ENCODE results near the gene HS3ST5. TPM values are rescaled to one million over a fixed set of nuclear protein-coding genes. Genes with fewer than 3 reads are reported as not detected.
"Not testable (repeated sequence)": the region's sequence is repeated elsewhere in the genome, so short reads cannot be mapped to it uniquely, and the experiment has no call there.

Gene HS3ST5
- total RNA-seq, 2 donors from 2014 or later = not detected

GRCh38 chr6:114030767-114031166 lies 312.1 kb downstream of the HS3ST5 start:
- no peak overlapping the region for H3K4me3 Mint-ChIP-seq

GRCh38 chr6:114024746-114025145 lies 318.1 kb downstream of the HS3ST5 start:
- ATAC-seq (no peak), DNase-seq (ENCODE audit: low spot score) (no peak)
- Mint-ChIP-seq H3K36me3 (no peaks in the 10 kb centered on the region), H3K4me3 (no peak overlapping the region), H3K4me1 (ENCODE audit: low read depth in 2 of 2) (no peaks in the 10 kb centered on the region), H3K27me3 (peaks cover 0 to 13% of the 10 kb centered on the region in 2 donors), H3K9me3 (no peaks in the 10 kb centered on the region), H3K27ac (no peak overlapping the region)

More at GRCh38 chr6:114030767-114031166, 312.1 kb downstream of the HS3ST5 start:
- ATAC-seq = no peak
- Mint-ChIP-seq H3K36me3 (no peaks in the 10 kb centered on the region), H3K4me1 (ENCODE audit: low read depth in 2 of 2) (no peaks in the 10 kb centered on the region), H3K9me3 (no peaks in the 10 kb centered on the region), H3K27ac (no peak overlapping the region), H3K27me3 (peaks cover 0 to 20% of the 10 kb centered on the region in 2 donors)
- no peak for DNase-seq (ENCODE audit: low spot score)

GRCh38 chr6:114020196-114020595 lies 322.6 kb downstream of the HS3ST5 start:
- ATAC-seq (no peak), DNase-seq (ENCODE audit: low spot score) (no peak)
- H3K4me3 Mint-ChIP-seq = no peak overlapping the region
- no peak overlapping the region for H3K27ac Mint-ChIP-seq
- H3K4me1 Mint-ChIP-seq (ENCODE audit: low read depth in 2 of 2) = no peaks in the 10 kb centered on the region
- H3K36me3 Mint-ChIP-seq = no peaks in the 10 kb centered on the region
- H3K9me3 Mint-ChIP-seq = no peaks in the 10 kb centered on the region
- H3K27me3 Mint-ChIP-seq = peaks cover 8 to 14% of the 10 kb centered on the region in 2 donors

- H3K27ac Mint-ChIP-seq; ATAC-seq; DNase-seq (ENCODE audit: low spot score); H3K4me1 Mint-ChIP-seq (ENCODE audit: low read depth in 2 of 2); H3K36me3 Mint-ChIP-seq; H3K9me3 Mint-ChIP-seq; H3K4me3 Mint-ChIP-seq: not testable (repeated sequence)
- H3K27me3 Mint-ChIP-seq = peaks cover 8 to 14% of the 10 kb centered on the region in 2 donors
Observed at GRCh38 chr6:114017146-114017545, 325.7 kb downstream of the HS3ST5 start.

GRCh38 chr6:114014106-114014505 lies 328.7 kb downstream of the HS3ST5 start:
- not testable (repeated sequence) for H3K36me3 Mint-ChIP-seq; H3K4me1 Mint-ChIP-seq (ENCODE audit: low read depth in 2 of 2); DNase-seq (ENCODE audit: low spot score); H3K9me3 Mint-ChIP-seq; H3K27ac Mint-ChIP-seq; ATAC-seq; H3K4me3 Mint-ChIP-seq
- H3K27me3 Mint-ChIP-seq = peaks cover 8 to 21% of the 10 kb centered on the region in 2 donors

- H3K27me3 Mint-ChIP-seq = peaks cover 10 to 28% of the 10 kb centered on the region in 2 donors
- not testable (repeated sequence) for H3K36me3 Mint-ChIP-seq; H3K27ac Mint-ChIP-seq; H3K4me3 Mint-ChIP-seq; H3K9me3 Mint-ChIP-seq; H3K4me1 Mint-ChIP-seq (ENCODE audit: low read depth in 2 of 2); DNase-seq (ENCODE audit: low spot score); ATAC-seq
Observed at GRCh38 chr6:114011486-114011885, 331.3 kb downstream of the HS3ST5 start.

GRCh38 chr6:114010540-114010939 lies 332.3 kb downstream of the HS3ST5 start:
- ATAC-seq = no peak
- Mint-ChIP-seq H3K27me3 (peaks cover 7 to 23% of the 10 kb centered on the region in 2 donors), H3K27ac (no peak overlapping the region), H3K4me1 (ENCODE audit: low read depth in 2 of 2) (no peaks in the 10 kb centered on the region), H3K9me3 (no peaks in the 10 kb centered on the region), H3K36me3 (no peaks in the 10 kb centered on the region), H3K4me3 (no peak overlapping the region)
- DNase-seq (ENCODE audit: low spot score) = no peak

- no peaks in the 10 kb centered on the region for H3K36me3 Mint-ChIP-seq
- H3K27me3 Mint-ChIP-seq = peaks cover 10 to 30% of the 10 kb centered on the region in 2 donors
- no peak overlapping the region for H3K27ac Mint-ChIP-seq
- H3K4me3 Mint-ChIP-seq = no peak overlapping the region
- ATAC-seq (no peak), DNase-seq (ENCODE audit: low spot score) (no peak)
- no peaks in the 10 kb centered on the region for H3K9me3 Mint-ChIP-seq
- no peaks in the 10 kb centered on the region for H3K4me1 Mint-ChIP-seq (ENCODE audit: low read depth in 2 of 2)
Observed at GRCh38 chr6:114009192-114009591, 333.6 kb downstream of the HS3ST5 start.

GRCh38 chr6:114008331-114008730 lies 334.5 kb downstream of the HS3ST5 start:
- Mint-ChIP-seq H3K4me1 (ENCODE audit: low read depth in 2 of 2) (no peaks in the 10 kb centered on the region), H3K27ac (no peak overlapping the region), H3K9me3 (no peaks in the 10 kb centered on the region), H3K36me3 (no peaks in the 10 kb centered on the region), H3K4me3 (no peak overlapping the region), H3K27me3 (peaks cover 10 to 30% of the 10 kb centered on the region in 2 donors)
- no peak for DNase-seq (ENCODE audit: low spot score)
- ATAC-seq = no peak

- no peaks in the 10 kb centered on the region for H3K4me1 Mint-ChIP-seq (ENCODE audit: low read depth in 2 of 2)
- no peak overlapping the region for H3K27ac Mint-ChIP-seq
- ATAC-seq (no peak), DNase-seq (ENCODE audit: low spot score) (no peak)
- H3K4me3 Mint-ChIP-seq = no peak overlapping the region
- peaks cover 10 to 34% of the 10 kb centered on the region in 2 donors for H3K27me3 Mint-ChIP-seq
- H3K36me3 Mint-ChIP-seq = no peaks in the 10 kb centered on the region
- no peaks in the 10 kb centered on the region for H3K9me3 Mint-ChIP-seq
Observed at GRCh38 chr6:114007516-114007915, 335.3 kb downstream of the HS3ST5 start.

Data from natural killer cell treated with Interleukin-12 subunit alpha and Interleukin-12 subunit beta and Interleukin-15 and Interleukin-18, amount 100 ng/mL, for 72 hours (primary cell).